HG03066 (cell line): ENCODE measurements around the gene ASTN1.
A peak's percentile ranks its signal among the peaks of the same experiment; 100 is the strongest.

ENCODE experiments used
- ATAC-seq: cut with Tn5 transposase; IDR thresholded peaks from one replicate; pipeline ENCODE4 v1.9.1; 2021; ENCODE audit warnings: low read depth; ENCODE audit not compliant: unreplicated experiment

The ASTN1 gene

DNA sequence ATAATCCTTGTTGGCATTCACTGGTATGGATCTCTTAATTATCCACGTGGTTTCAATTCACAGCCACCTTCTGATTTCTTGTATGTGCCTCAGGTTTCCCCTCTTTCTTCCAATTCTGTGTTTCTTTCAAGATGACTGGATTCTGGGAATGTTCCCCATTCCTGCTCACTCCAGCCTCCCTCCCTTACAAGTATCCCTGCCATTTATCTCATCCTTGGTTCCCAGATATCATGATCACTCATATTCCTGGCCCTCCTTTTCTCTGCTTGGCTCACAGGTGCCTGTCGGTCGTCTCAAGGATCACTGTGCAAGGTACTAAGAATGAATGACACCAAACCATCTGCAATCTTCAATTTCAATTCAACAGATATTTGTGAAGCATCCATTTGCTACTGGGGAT lies 279.2 kb downstream of the ASTN1 start:
- no peak for ATAC-seq

DNA sequence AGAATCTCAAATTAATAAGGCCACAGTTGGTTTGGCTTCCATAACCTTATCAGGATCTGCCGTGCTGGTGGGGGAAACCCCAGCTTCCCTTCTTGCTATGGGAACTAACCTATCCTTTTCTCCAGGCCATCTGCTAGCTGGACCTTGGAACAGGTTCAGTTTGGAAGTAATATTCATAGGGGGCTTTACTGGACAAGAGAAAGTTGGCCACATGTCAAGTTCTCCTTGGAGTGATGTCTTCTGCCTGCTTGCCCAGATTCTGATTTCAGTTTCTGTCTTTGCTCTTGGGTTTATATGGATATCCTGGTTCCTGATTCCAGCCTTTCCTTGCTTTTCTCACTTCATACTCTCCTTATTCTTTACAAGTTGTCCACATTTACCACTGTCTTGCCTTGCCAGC lies 279.6 kb downstream of the ASTN1 start:
- ATAC-seq = no peak

DNA sequence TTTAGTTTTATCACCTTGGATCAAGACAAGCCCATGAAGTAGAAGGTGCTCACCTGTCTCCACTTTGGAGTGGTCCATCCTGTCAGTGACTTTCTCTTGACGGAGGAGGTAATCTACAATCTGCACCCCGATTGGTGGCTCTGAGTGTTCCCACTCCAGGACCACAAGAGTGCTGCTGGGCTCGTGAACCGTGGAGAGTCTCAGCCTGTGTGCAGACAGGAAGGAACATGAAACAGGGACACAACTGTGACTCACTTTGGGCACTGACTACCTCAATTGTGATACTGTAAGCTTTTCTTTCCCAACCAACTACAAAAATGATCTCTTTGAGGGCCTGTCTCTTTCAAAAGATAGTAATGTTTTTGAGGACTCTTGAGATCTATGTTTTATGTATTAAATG lies 280.2 kb downstream of the ASTN1 start:
- ATAC-seq = no peak

DNA sequence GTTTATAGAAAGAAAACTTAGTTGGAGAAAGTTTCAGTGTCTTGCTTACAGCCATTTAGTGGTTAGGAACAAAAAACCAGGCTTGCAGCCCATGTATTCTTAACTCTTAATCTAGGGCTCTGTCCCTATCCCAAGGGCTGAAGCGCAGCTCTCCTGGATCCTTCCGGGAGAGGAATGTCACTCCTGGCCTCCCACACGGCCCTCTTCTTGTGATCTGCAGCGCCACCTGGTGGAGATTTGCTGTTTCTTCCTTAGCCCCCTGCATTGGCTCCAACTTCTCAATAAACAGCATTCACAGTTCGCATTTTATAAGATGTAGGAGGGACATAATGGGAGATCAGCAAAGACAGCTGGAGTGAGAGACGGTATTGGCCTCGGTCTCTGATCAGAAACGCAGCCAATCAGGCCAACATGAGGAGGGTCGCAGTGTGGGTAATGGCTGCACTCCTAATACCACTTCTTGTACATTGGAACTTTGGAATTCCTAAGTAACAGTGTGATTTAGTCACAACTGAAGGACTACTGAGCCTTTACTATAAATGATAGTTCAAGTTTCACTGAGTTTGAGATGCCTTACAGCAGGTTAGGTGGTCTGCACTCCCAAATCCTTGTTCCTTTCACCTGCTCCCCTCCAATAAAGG lies 283.4 kb downstream of the ASTN1 start:
- ATAC-seq = peak; percentile 71

DNA sequence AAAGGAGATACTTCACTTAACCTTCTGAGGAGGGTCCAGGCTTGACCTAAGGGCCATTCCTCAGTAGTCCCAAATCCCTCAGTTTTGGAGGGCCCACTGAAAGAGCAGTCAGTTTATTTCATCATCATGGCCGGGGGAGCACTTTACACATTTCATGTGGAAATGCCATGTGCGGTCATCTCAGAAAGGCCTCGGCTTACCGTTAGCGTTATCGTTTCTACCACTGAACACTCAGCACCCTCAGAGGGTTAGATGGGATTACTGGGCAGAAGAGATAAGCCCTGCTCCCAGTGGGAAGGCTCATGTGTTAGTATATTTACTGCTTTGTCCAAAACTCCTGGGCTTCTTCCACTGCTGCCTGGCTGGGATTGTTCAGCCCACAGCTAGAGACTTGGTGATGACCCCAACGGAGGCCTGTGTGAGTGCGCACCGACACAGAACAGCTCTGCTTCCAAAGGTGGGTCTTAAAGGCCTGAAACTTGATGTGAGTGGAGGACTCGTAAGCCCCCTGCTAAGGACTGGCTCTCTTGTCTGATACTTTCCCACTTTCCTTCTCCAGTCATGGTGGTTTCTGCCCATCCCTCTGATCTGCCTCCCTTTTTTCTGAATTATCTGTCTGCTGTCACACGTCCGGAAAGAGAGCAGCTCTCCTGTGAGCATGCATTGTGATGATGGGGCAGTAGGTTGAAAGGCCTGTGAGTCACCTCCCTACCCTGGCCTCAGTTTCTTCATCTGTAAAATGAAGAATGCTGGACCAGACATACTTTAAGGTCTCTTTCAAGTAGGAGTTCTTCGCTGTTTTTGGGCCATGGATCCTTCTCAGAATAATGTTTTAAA lies 284.5 kb downstream of the ASTN1 start:
- ATAC-seq = no peak

DNA sequence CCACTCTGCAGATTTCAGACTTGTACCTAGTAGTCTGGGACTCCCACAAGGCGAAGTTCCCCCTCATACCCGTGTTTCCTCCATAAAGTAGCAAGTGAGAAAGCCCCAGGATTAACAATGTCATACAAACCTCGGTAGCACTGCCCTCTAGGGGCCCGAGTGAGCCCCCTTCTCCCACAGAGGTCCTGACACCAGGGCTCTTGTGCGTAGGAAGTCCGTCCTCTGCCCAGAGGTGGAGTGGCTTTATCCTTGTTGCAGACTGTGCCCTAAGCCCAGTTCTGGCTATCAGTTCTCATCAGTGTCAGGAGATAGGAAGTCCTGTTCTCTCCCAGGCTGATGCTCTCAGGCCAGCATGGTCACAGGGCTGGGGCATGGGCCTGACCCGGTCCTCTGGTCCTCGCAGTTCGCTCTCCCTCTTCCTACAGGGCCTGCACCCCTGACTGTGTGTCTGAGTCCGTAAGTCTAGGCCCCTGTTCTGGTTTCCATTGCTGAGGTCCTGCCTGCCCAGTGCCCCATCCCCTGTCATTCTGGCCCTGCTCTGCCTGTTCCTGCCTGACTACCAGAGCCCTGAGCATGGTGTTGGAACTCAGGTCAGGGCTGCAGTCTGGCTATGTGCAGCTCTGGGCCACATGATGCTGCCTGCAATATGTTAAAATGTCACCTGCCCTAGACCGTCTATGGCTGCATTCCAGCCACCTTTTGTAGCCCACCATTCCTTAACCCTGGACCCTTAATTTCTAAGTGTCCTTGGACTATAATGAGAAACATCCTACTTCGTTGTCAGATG lies 285.6 kb downstream of the ASTN1 start:
- no peak for ATAC-seq

DNA sequence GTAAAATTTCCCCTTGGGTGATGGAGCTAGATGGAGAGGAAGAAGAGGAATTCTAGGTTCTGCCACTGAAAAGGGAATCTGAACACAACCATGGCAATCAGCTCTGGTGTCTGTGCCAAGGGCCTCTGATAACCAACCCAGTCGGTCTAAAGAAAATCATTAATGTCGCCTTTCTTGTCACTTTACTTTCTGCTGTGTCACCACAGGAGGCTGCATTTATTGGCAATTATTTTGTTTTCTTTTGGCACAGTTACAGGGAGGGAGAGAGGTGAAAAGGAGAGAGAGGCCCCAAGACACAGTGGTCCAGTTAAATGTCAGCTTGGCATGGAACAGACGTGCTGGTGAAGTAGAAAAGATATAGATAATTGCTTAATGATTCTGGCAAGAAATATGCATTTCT lies 287.0 kb downstream of the ASTN1 start:
- no peak for ATAC-seq

DNA sequence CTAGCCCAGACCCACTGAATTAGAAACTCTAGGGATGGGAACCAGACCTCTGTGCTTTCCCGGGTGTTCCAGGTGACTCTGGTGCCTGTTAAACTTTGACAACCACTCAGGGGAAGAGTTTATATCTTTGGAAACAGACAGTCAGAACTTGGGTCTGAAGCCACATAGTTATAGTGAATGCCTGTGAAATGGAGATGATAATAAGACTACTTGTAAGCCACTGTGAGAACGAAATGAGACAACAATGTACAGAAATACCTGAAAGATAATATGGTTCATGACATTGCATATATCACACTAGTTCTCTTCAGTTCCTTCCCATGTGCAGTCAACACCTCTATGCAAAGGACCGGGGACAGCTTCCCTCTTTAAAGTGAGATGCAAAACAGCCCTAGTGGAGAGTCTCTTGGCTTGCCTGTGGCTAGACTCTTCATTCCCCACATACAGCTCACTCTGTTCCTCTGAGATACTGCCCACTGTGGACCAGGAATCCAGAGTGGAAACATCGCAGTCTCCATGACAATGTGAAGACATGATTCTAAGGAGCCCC lies 287.5 kb downstream of the ASTN1 start:
- ATAC-seq = no peak

DNA sequence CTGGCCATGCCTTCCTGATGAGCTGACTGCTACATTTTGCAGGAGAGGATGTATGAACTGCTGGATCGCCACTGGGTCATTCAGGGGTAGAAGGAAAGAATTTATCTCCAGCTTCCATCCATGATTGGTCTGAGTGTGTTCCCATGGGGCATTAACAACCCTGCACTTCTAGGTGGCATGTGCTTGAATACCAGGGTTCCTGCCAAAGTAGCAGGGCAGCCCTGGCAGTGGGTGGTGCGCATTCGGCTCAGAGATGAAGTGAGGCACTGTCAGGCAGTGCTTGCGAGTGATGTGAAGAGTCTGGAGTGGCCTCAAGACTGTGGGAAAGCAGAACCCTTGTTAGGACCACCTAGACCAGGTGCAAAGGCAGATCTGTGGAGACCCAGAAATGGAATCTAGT lies 294.9 kb downstream of the ASTN1 start:
- ATAC-seq = no peak

DNA sequence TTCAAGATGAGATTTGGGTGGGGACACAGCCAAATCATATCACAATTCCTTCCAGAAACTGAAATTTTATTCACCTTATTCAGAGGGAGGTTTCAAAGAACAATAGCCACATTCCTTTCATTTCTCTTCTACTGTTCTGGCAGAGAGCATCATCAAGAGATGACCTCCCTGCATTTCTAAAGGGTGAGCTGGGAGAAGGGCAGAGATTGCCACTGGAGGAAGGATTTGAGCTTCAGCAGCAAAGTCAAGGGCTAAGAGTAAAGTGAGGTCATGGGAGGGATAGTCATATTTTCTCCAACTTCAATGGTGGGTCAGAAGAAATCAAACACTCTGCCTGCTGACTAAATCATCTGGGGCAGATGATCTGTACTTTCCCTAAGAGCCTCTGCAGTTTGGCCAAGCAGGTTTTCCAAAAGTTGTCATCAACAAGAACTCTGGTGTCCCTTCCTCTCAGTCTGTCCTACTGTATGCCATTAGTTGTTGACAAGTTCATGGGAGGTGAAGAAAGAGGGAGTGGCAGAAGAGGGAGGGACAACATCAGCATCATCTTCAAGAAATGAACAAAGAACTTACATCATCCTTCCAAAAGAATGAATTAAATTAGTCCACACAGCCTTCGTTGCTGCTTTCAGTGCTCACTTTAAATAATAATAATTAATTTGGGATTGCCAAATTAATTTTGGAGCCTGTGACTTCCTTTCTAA lies 298.3 kb downstream of the ASTN1 start:
- no peak for ATAC-seq

DNA sequence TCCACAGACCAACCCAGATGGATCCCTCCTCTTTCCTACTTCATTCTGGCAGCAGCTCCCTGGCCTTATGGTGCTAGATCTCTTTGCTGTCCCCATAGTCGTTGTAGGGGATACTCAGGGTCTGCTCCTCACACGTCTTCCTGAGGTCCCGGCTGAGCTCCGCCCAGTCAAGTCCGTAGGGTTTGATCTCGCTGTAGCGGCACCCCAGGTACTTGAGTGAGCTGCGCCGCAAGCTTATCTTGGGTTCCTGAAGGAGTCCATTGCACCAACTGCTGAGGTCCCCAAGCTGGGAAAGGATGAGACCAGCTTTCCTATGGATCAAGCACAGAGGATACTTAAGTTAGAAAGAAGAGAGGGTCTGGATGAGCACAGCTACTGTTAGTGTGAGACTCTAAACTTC lies 300.3 kb downstream of the ASTN1 start:
- ATAC-seq = no peak

DNA sequence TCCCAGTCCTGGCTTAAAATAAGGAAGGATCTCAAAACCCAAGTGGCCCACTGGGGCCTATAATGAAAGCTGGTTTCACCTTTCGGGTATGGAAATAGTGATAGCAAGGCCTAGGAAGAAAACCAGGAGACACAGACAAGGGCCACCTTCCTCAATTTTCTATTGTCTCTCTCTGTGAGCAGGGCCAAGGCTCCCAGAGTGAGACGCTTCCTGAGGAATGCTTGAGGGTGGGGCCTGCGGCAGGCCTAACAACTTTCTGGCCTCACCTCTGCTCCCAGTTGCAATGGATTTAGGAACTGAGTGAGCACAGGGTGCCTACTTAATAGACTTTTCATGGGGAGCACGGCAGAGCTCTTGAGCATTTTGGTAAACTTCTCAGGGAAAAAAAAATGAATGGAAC lies 300.9 kb downstream of the ASTN1 start:
- ATAC-seq = no peak

DNA sequence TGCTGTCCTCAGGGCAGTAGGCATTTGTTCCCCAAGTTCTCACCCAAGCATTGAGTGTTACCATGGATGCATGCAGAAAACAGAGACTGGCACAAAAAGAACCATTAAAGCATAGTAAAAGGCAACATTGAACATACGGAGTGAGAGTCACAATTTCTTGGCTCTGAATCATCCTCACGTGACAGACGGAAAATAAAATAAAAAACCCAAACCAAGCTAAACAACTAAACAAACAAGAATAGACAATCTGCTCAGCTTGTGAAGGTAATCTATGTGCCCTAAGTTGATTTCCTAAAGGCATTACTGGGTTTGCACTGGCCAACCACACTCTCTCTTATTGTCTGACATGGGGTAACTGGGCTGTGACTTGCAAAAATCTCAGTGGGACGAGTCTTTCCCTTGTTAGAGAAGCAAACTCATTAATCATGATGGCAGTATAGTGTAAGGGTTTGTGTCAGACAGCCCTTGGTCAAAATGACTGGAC lies 306.0 kb downstream of the ASTN1 start:
- ATAC-seq = no peak

DNA sequence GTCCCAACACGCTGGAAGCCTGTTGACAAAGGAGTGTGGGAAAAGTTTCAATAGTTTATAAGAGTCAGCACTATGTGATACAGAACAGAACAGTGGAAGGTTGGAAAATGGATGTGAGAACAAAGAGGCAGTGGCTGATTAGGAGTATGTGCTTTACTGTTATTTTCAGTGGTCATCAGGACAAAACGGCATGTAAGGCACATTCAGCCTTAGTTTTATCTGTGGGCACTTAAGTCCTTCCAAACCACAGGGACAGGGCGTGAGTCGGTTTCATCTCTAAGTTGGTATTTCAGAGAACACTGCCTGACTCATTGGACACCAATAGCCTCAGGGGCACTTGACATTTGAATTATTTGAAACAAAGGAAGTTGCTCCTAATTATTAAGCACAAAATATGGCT lies 306.9 kb downstream of the ASTN1 start:
- no peak for ATAC-seq

DNA sequence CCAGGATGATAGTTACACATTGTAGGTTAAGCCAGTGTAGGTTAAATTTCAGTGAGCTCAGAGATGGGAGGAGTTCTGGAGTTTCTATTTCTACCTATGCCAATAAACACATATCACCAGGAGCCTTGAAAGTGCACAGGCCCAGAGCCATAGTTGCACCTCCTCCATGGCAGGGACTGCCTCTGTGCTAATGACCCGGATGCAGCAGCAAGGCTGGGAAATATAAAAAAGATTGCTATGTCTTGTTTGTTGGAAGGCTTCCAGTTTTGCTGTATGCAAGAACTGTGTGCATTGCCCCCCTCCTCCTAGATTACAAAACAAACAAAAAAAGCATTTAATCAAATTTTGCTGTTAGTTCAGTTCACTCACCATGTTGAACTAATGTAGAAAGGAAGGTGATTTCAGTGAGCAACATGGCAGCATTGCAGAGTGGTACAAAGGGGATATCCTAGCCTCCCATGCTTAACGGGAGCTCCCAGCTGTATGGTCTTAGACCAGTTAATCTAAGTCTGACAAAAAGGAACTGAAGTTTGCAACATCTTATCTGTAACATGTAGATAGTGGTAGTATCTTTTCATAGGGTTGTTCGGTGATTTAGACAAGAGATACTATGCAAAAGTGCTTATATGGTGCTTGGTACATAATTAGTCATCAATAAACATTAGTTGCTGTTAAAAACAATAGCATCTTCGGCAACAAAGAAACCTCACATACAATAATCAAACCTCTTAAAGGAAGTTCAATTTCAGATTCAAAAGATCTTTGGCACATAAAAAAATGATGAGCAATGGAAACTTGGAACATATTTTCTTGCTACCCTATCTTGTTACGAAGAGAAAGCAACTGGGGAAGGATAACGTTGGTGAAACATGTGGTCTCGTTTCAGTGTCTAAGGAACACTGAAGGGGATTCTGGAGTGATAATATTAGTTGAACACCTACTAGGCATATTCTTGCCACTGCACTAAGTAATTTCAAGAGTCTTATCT lies 309.5 kb downstream of the ASTN1 start:
- ATAC-seq = no peak

DNA sequence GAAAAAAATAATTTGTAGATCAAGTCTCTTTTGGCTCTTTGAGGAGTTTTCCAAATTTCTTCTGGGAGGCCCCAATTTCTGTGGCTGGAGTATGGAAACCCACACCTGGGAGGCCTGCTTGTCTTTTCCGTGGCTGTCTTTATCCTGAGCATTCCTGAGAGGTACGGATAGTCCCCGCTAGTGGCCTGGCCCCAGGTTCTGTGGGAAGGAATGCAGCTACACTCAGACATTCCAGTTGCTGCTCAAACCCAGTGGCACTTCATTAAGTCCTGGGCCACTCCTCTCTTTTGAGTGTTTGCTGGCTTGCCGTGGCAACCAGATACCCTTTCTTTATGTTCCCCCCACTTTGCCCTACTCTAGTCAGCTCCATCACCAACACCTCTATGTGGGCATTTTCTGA lies 310.4 kb downstream of the ASTN1 start:
- no peak for ATAC-seq

DNA sequence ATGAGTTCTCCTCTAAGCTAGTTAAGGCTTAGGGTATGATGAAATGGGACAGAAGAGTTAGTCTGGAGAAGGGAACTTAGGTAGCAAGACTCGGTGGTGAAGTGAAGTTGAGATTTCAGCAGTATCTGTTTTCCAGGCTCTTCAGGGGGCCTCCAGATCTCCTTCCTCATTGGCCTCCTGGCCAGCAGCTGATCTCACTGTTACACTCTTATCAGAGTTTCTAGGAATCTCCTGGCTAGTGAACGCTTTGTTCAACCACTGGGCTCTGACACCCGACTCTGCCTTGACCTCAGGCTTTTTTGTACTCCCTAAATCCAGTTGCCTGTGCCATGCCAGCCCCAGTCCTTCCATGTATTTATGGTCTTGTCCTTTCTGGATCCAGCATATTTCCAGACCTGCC lies 311.0 kb downstream of the ASTN1 start:
- no peak for ATAC-seq

DNA sequence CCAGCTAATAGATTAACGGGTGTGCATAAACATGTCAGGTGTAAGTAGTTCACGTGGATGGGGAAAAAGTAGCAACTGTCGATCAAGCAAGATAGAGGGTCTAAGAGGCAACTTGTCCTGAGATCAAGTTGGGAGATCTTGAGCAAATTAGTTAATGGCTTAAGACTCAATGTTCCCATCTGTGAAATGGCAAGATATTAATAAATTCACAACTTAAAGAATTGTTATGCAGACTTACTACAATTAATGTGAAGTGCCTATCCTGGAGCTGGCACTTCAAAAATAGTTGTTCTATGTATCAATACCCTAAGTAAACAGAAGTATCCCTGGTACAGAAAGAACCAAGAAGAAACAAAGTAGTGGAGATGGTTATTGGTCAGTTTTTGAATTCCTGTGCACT lies 312.4 kb downstream of the ASTN1 start:
- no peak for ATAC-seq

DNA sequence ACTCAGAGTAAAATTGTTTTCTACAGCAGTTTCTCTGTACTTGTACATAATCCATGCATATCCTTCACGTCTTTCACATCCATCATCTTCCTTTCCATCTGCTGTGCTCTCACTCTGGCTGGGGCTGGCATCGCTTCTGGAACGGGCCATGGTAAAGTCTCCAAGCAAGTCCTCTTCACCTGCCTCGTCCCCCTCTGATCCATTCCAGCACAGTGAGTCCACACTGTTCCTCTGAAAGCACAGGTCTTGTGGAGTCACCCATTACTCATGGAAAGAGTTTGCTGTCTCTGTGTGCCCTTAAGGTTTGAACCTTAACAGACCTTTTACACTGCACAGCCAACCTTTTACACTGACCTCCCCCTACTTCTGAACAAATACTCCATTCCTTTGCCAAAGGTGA lies 313.6 kb downstream of the ASTN1 start:
- ATAC-seq = no peak
